ENCODE results near the gene CAMKK1. TPM values are rescaled to one million over a fixed set of nuclear protein-coding genes. Genes with fewer than 3 reads are reported as not detected.

The CAMKK1 gene
- total RNA-seq, 2 donors from 2014 or later = 3.8 to 6.3 TPM

GRCh38 chr17:3879591-3880417, 13.0 kb downstream of the CAMKK1 start:
- WGBS, 2 experiments (ENCODE audit: insufficient coverage in 1 of 2, insufficient read length in 1 of 2) = 87 to 93% methylated on average over 5 to 25 of the region's 25 CpGs
- Mint-ChIP-seq H3K27ac (peak overlapping the region; percentile 81), H3K4me1 (peaks cover 10% of the 10 kb centered on the region), H3K36me3 (ENCODE audit: low read depth) (peaks cover 12% of the 10 kb centered on the region), H3K9me3 (no peaks in the 10 kb centered on the region), H3K27me3 (ENCODE audit: insufficient read depth) (no peaks in the 10 kb centered on the region), H3K4me3 (no peak overlapping the region)
- no peaks in the 10 kb centered on the region for H3K9me3 ChIP-seq (ENCODE audit: control insufficient read depth, low read length)
- DNase-seq = peak; percentile 75
- no peaks in the 10 kb centered on the region for H3K36me3 ChIP-seq (ENCODE audit: control insufficient read depth, insufficient read depth, low read length)
- no peak for TF ChIP-seq CTCF (conservative IDR thresholded peaks at IDR 0.05)
- H3K27me3 ChIP-seq (ENCODE audit: control insufficient read depth, insufficient read depth, low read length, poor library complexity, severe bottlenecking) = no peaks in the 10 kb centered on the region
- H3K27ac ChIP-seq (ENCODE audit: low read depth, low read length) = peak overlapping the region; percentile 87
- H3K4me3 ChIP-seq (ENCODE audit: low read length) = no peak overlapping the region
- no peak overlapping the region for H3K9ac ChIP-seq (ENCODE audit: extremely low read depth, low read length, poor library complexity, severe bottlenecking)
- H3K4me1 ChIP-seq (ENCODE audit: control insufficient read depth, insufficient read depth, low read length) = no peaks in the 10 kb centered on the region

DNA sequence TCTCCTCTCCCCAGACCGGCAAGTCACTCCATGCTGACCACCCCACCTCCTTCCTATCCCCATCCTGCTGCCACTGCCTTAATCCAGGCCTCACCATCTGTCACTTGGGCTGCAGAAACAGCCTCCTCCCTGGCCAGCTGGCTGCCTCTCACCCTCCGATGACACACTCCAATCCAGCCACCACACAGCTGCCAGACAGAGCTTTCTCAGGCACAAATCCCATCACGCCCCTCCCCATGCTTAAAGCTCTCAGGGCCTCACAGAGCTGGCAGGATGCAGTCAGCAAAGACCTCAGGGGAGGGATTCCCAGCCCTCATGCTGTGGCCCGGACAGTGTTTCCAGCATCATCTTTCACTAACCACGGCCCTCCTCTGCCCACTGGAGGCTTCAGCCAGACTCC, 13.7 kb downstream of the CAMKK1 start:
- H3K36me3 Mint-ChIP-seq (ENCODE audit: low read depth) = peaks cover 12% of the 10 kb centered on the region
- Histone ChIP-seq H3K9ac (ENCODE audit: extremely low read depth, low read length, poor library complexity, severe bottlenecking) (no peak overlapping the region), H3K36me3 (ENCODE audit: control insufficient read depth, insufficient read depth, low read length) (no peaks in the 10 kb centered on the region), H3K9me3 (ENCODE audit: control insufficient read depth, low read length) (no peaks in the 10 kb centered on the region), H3K27ac (ENCODE audit: low read depth, low read length) (peak overlapping the region; percentile 87), H3K4me1 (ENCODE audit: control insufficient read depth, insufficient read depth, low read length) (no peaks in the 10 kb centered on the region), H3K4me3 (ENCODE audit: low read length) (no peak overlapping the region), H3K27me3 (ENCODE audit: control insufficient read depth, insufficient read depth, low read length, poor library complexity, severe bottlenecking) (no peaks in the 10 kb centered on the region)
- WGBS, 2 experiments (ENCODE audit: insufficient coverage in 1 of 2, insufficient read length in 1 of 2) = 59 to 83% methylated on average over 4 to 5 of the region's 5 CpGs
- peaks cover 10% of the 10 kb centered on the region for H3K4me1 Mint-ChIP-seq
- H3K27me3 Mint-ChIP-seq (ENCODE audit: insufficient read depth) = no peaks in the 10 kb centered on the region
- no peak for DNase-seq
- no peaks in the 10 kb centered on the region for H3K9me3 Mint-ChIP-seq
- no peak overlapping the region for H3K4me3 Mint-ChIP-seq
- peak overlapping the region; percentile 74 for H3K27ac Mint-ChIP-seq
- no peak for TF ChIP-seq CTCF (conservative IDR thresholded peaks at IDR 0.05)

- TF ChIP-seq CTCF (conservative IDR thresholded peaks at IDR 0.05) = no peak
- Mint-ChIP-seq H3K9me3 (no peaks in the 10 kb centered on the region), H3K27ac (no peak overlapping the region), H3K27me3 (ENCODE audit: insufficient read depth) (no peaks in the 10 kb centered on the region), H3K4me1 (peaks cover 10% of the 10 kb centered on the region), H3K4me3 (no peak overlapping the region), H3K36me3 (ENCODE audit: low read depth) (peaks cover 12% of the 10 kb centered on the region)
- H3K9me3 ChIP-seq (ENCODE audit: control insufficient read depth, low read length) = no peaks in the 10 kb centered on the region
- H3K27ac ChIP-seq (ENCODE audit: low read depth, low read length) = no peak overlapping the region
- no peak overlapping the region for H3K4me3 ChIP-seq (ENCODE audit: low read length)
- H3K27me3 ChIP-seq (ENCODE audit: control insufficient read depth, insufficient read depth, low read length, poor library complexity, severe bottlenecking) = no peaks in the 10 kb centered on the region
- 78 to 93% methylated on average over 3 to 8 of the region's 8 CpGs for WGBS, 2 experiments (ENCODE audit: insufficient coverage in 1 of 2, insufficient read length in 1 of 2)
- no peak for DNase-seq
- H3K9ac ChIP-seq (ENCODE audit: extremely low read depth, low read length, poor library complexity, severe bottlenecking) = no peak overlapping the region
- H3K36me3 ChIP-seq (ENCODE audit: control insufficient read depth, insufficient read depth, low read length) = no peaks in the 10 kb centered on the region
- H3K4me1 ChIP-seq (ENCODE audit: control insufficient read depth, insufficient read depth, low read length) = no peaks in the 10 kb centered on the region
These were observed 15.6 kb downstream of the CAMKK1 start for GRCh38 chr17:3877220-3877619.
